Bronchial epithelial cell (primary cell): ENCODE data around the gene CD247. TPM values are rescaled to one million over a fixed set of nuclear protein-coding genes. Genes with fewer than 3 reads are reported as not detected.

ENCODE experiments used
- DNase-seq: peaks from one replicate; pipeline ENCODE4 v3.0.0-alpha.2; 2010; ENCODE audit warnings: low read depth
- FAIRE-seq: peaks from 2 replicates; lab custom pipeline; 2011; peaks lifted over from hg19 to GRCh38; lab: Jason Lieb, UNC
- H3K27me3 ChIP-seq: 2 replicates; pipeline ENCODE4 v1.5.1; 2011; ENCODE audit warnings: low read length; ENCODE audit not compliant: control insufficient read depth, insufficient read depth
- H3K36me3 ChIP-seq: 2 replicates; pipeline ENCODE4 v1.5.1; 2011; ENCODE audit warnings: low read length; ENCODE audit not compliant: control insufficient read depth, insufficient read depth
- H3K4me3 ChIP-seq: 2 replicates; pipeline ENCODE4 v1.5.1; 2011; ENCODE audit warnings: mild to moderate bottlenecking, low read depth, low read length, control low read depth
- total RNA-seq: library from RNA; depleted of rRNA; stranded (reverse); fragments of >200 nt; gene quantifications from 2 replicates; pipeline ENCODE4 v1.2.1, GENCODE V29; 2014
- TF ChIP-seq, protein P1 (sequence below): IDR thresholded peaks from 2 replicates; pipeline ENCODE4 v1.5.1; 2011; ENCODE audit warnings: mild to moderate bottlenecking, moderate library complexity, low read length, control low read depth, inconsistent platforms; ENCODE audit not compliant: insufficient read depth, severe bottlenecking

Gene CD247
- total RNA-seq, 1 donor from 2014 or later: not detected

DNA sequence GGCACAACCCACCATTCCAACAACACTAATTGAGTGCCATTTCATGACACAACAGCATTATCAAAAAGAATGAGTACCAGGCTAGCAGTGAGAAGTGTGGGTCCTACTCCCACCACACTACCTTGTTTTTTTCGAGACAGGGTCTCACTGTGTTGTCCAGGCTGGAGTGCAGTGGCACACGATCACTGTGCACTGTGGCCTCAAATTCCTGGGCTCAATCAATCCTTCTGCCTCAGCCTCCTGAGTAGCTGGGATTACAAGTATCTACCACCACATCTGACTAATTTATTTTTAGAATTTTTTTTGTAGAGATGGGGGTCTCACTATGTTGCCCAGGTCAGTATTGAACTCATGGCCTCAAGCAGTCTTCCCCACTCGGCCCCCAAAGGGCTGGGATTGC, 30.7 kb downstream of the CD247 start:
- H3K36me3 ChIP-seq: no peaks in the 10 kb centered on the region
- TF ChIP-seq, protein P1, sequence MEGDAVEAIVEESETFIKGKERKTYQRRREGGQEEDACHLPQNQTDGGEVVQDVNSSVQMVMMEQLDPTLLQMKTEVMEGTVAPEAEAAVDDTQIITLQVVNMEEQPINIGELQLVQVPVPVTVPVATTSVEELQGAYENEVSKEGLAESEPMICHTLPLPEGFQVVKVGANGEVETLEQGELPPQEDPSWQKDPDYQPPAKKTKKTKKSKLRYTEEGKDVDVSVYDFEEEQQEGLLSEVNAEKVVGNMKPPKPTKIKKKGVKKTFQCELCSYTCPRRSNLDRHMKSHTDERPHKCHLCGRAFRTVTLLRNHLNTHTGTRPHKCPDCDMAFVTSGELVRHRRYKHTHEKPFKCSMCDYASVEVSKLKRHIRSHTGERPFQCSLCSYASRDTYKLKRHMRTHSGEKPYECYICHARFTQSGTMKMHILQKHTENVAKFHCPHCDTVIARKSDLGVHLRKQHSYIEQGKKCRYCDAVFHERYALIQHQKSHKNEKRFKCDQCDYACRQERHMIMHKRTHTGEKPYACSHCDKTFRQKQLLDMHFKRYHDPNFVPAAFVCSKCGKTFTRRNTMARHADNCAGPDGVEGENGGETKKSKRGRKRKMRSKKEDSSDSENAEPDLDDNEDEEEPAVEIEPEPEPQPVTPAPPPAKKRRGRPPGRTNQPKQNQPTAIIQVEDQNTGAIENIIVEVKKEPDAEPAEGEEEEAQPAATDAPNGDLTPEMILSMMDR: no peak
- H3K4me3 ChIP-seq: no peak overlapping the region
- DNase-seq (no peak), FAIRE-seq (no peak)
- no peaks in the 10 kb centered on the region for H3K27me3 ChIP-seq

DNA sequence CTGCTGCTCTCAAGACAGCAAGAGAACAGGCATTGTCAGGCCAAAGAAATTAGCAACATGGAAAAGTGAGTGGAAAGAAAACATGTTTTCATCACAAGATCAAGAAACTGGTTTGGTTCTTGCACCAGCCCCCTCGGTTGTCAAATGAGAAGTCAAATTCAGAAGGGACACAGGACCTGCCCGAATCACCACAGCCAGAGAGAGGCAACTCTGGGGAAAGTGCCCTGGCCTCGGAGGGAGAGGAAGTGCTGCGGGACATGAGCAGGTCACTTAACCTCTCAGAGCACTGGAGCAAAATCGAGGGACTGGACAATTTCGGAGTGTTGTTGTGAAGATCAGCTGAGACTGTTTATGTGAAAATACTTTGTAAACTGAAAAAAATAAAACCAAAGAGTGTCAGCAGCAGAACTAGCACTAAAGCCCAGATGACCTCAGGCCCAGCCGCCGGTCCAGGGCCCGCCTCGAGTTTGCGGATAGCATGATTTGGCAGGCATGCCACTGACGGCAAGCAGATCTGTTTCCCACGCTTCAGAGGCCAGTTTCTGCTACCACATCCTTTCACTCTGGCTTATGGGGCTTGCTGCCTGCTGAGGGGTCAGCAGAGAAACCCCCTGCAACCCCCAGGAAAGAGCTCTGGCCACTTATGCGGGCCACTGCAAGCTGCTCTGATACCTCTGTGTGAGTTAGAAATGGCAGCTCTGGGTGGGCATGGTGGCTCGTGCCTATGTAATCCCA, 32.1 kb downstream of the CD247 start:
- H3K27me3 ChIP-seq: no peaks in the 10 kb centered on the region
- no peak for DNase-seq
- no peak for FAIRE-seq
- H3K36me3 ChIP-seq: no peaks in the 10 kb centered on the region
- no peak overlapping the region for H3K4me3 ChIP-seq
- TF ChIP-seq, protein P1: no peak

DNA sequence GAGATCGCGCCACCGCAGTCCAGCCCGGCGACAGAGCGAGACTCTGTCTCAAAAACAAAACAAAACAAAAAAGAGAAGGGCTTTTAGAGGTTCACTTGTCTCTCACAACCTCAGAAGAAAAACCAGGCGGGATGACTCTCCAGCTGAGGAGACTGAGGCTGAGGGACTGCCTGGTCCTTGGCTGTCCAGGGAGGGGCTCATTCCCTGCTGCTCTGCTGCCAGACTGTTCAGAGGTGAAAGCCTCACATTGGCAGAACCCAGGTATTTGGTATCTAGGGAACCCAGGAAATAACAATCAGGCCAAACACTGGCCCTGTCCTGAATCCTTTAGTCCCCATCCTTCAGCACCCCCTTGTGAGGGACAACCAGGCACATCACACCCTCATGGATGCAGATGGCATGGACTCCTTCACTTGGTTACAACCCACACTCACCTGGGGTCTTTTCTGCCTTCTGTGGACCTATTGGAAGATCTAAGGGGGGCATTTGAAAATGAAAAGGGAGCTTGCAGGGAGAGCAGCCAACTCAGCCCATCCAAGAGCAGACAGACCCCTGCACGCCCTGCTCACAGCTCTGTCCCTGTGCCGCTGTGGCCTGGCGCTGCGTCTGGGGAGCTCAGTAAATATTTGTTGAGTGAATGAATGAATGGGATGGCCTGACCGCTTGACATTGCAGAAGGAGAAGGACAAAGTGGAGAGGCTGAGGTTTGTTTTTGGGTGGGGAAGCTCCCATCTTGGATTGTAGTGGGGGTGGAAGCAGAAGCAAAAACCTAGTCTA, 33.4 kb downstream of the CD247 start:
- no peaks in the 10 kb centered on the region for H3K27me3 ChIP-seq
- H3K36me3 ChIP-seq: no peaks in the 10 kb centered on the region
- FAIRE-seq (no peak), DNase-seq (no peak)
- no peak overlapping the region for H3K4me3 ChIP-seq
- TF ChIP-seq, protein P1: no peak

DNA sequence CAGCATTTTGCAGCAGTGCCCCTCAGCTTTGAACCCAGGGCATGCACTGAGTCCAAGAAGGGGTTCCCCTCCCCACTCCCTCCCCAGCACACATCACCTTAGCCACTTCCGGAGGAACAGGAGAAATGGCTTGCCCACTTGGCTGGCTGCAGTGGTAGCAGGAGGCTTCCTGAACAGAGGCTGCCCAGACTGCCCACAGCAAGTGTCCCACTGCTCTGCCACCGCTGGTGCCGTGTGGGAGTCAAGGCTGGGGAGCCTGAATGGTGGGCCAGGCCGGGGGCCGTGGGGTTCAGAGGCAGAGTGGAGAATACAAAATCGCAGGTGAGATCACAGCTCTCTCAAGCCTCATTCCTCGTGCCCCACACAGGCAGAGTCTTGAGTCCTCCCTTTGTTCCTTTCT, 34.5 kb downstream of the CD247 start:
- Histone ChIP-seq H3K4me3 (no peak overlapping the region), H3K36me3 (no peaks in the 10 kb centered on the region), H3K27me3 (no peaks in the 10 kb centered on the region)
- DNase-seq (no peak), FAIRE-seq (no peak)
- TF ChIP-seq, protein P1: no peak

DNA sequence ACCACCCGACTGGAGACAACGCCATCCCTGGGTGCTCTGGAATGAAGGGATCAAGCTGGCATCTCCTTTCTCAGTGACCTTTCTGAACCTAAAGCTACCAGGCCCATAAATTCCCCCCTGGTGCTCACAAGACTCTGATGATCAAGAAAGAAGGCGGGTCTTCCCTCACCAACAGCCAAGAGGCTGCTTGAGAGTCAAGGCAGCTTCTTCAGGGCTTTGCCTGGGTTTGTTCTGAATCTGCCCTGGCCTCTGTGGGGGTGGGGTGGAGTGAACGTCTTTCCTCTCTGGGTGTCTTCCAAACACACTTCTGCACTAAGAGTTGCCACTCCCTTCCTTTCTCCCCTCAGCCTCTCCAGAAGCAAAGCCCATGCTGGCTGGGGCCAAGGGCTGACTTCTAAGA, 36.1 kb downstream of the CD247 start:
- H3K36me3 ChIP-seq: no peaks in the 10 kb centered on the region
- FAIRE-seq: no peak
- DNase-seq: no peak
- H3K4me3 ChIP-seq: no peak overlapping the region
- H3K27me3 ChIP-seq: peaks cover 2% of the 10 kb centered on the region
- TF ChIP-seq, protein P1: no peak
